Loucy (cell line): Measurements from ENCODE around the gene CIB4.

ENCODE experiments used
- H2AFZ ChIP-seq: fragments of 200-600 bp; sonication (generic); 2 replicates; pipeline ENCODE4 v1.6.0; 2016; ENCODE audit warnings: antibody characterized with exemption, mild to moderate bottlenecking, low read length, moderate library complexity
- H3F3A ChIP-seq: fragments of 200-600 bp; 2 replicates; pipeline ENCODE4 v1.6.0; 2016; ENCODE audit warnings: antibody characterized with exemption, low read depth, mild to moderate bottlenecking
- H3K27me3 ChIP-seq: fragments of 200-600 bp; sonication (generic); 2 replicates; pipeline ENCODE4 v1.6.1; 2014; ENCODE audit warnings: low read length, mild to moderate bottlenecking; ENCODE audit not compliant: insufficient read depth, poor library complexity, severe bottlenecking
- H3K36me3 ChIP-seq: fragments of 200-600 bp; sonication (generic); 2 replicates; pipeline ENCODE4 v1.6.1; 2016; ENCODE audit warnings: low read length; ENCODE audit not compliant: insufficient read depth
- H3K4me1 ChIP-seq: fragments of 200-600 bp; sonication (generic); 2 replicates; pipeline ENCODE4 v1.5.1; 2014; ENCODE audit warnings: low read length, mild to moderate bottlenecking; ENCODE audit not compliant: insufficient read depth, poor library complexity, severe bottlenecking
- H3K4me2 ChIP-seq: fragments of 200-600 bp; sonication (generic); 2 replicates; pipeline ENCODE4 v1.6.0; 2014; ENCODE audit warnings: antibody characterized with exemption, low read length, low read depth, mild to moderate bottlenecking; ENCODE audit not compliant: poor library complexity, severe bottlenecking
- H3K4me3 ChIP-seq: fragments of 200-600 bp; sonication (generic); 2 replicates; pipeline ENCODE4 v1.5.1; 2014; ENCODE audit warnings: low read length, mild to moderate bottlenecking, mixed read lengths; ENCODE audit not compliant: poor library complexity, severe bottlenecking
- H3K79me2 ChIP-seq: fragments of 200-600 bp; sonication (generic); 2 replicates; pipeline ENCODE4 v1.6.1; 2014; ENCODE audit warnings: low read length; ENCODE audit not compliant: insufficient read depth
- H3K9ac ChIP-seq: fragments of 200-600 bp; sonication (generic); 2 replicates; pipeline ENCODE4 v1.6.0; 2014; ENCODE audit warnings: mild to moderate bottlenecking, low read depth, low read length, moderate library complexity; ENCODE audit not compliant: poor library complexity, severe bottlenecking
- H3K9me2 ChIP-seq: fragments of 200-600 bp; sonication (generic); replicated peaks from 2 replicates; pipeline ENCODE4 v1.6.1; 2016; ENCODE audit warnings: low read depth, low read length, mixed read lengths
- H3K9me3 ChIP-seq: fragments of 200-600 bp; sonication (generic); 2 replicates; pipeline ENCODE4 v1.6.1; 2014; ENCODE audit warnings: mild to moderate bottlenecking, antibody characterized with exemption, low read length, low read depth; ENCODE audit not compliant: insufficient read depth
- H4K20me1 ChIP-seq: fragments of 200-600 bp; sonication (generic); 2 replicates; pipeline ENCODE4 v1.6.0; 2014; ENCODE audit warnings: antibody characterized with exemption, low read length, mild to moderate bottlenecking; ENCODE audit not compliant: insufficient read depth, poor library complexity, severe bottlenecking
- CTCF ChIP-seq: fragments of 200-600 bp; sonication (generic); conservative IDR thresholded peaks from 2 replicates; pipeline ENCODE4 v1.5.1; 2014; ENCODE audit warnings: mild to moderate bottlenecking, antibody characterized with exemption, low read length
- EZH2phosphoT487 ChIP-seq: fragments of 200-600 bp; IDR thresholded peaks from 2 replicates; pipeline ENCODE4 v1.6.1; 2018; ENCODE audit warnings: antibody characterized with exemption, mild to moderate bottlenecking, moderate library complexity, borderline replicate concordance

CIB4 gene

DNA sequence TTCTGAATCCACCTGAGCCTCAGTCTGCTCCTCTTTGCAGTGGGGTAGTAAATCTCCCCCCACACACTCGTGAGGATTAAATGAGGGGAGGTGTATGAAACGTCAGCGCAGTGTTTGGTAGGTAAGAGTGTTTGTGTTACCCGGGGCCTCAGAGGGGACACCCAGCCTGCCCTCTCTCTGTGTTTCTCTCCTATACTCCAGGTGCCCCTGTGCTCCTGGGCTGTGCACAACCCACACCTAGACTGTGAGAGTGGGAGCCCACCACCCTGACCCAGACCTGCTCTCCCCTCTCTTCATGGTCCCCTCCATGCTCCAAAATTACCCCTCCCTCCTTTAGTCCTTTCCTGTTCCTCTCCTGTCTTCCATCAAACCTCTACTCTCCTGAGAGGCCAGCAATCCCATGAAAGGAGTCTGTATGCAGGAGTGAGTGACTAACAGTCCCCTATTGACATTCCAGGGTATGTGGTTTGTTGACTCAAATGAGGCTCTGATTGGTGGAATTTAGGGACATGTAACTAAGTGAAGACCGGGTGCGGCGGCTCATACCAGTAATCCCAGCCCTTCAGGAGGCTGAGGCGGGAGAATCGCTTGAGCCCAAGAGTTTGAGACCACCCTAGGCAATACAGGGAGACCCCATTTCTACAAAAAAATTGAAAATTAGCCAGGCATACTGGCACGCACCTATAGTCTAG lies 10.4 kb downstream of the CIB4 start:
- Histone ChIP-seq H3K4me2 (no peak overlapping the region), H3K4me1 (no peaks in the 10 kb centered on the region), H3K4me3 (no peak overlapping the region), H3K36me3 (no peaks in the 10 kb centered on the region), H3K79me2 (no peaks in the 10 kb centered on the region), H2AFZ (no peak overlapping the region), H3F3A (no peaks in the 10 kb centered on the region), H3K9ac (no peak overlapping the region), H3K9me2 (no peaks in the 10 kb centered on the region), H4K20me1 (no peaks in the 10 kb centered on the region), H3K27me3 (no peaks in the 10 kb centered on the region), H3K9me3 (no peaks in the 10 kb centered on the region)
- TF ChIP-seq CTCF = no peak
- no peak for TF ChIP-seq EZH2phosphoT487

GRCh38 chr2:26630235-26630634 lies 10.9 kb downstream of the CIB4 start:
- Histone ChIP-seq H3K4me3 (no peak overlapping the region), H3K9me2 (no peaks in the 10 kb centered on the region), H3K9ac (no peak overlapping the region), H4K20me1 (no peaks in the 10 kb centered on the region), H3K9me3 (no peaks in the 10 kb centered on the region), H3F3A (no peaks in the 10 kb centered on the region), H3K4me2 (no peak overlapping the region), H3K4me1 (no peaks in the 10 kb centered on the region), H3K36me3 (no peaks in the 10 kb centered on the region), H3K27me3 (no peaks in the 10 kb centered on the region), H2AFZ (no peak overlapping the region), H3K79me2 (no peaks in the 10 kb centered on the region)
- no peak for TF ChIP-seq EZH2phosphoT487
- no peak for TF ChIP-seq CTCF

DNA sequence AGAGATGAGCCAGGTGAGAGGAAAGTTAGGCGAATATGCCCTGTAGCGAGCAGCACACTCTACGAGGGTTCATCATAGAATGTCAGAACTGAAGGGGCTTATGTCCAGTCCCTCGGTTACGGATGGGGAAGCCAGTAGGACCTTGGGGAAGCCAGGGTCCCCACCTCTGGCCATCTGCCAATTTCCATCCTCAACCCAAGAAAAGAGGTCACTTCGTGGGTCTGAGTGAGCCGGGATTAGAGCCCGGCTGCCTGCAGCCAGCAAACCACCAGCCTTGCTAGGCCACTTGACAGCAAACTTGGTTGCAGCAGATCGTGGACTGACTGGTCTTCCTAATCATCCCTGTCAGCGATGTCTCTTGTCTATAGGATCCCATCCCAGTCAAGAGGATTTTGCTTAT lies 11.4 kb downstream of the CIB4 start:
- TF ChIP-seq EZH2phosphoT487 (no peak), CTCF (no peak)
- no peak overlapping the region for H3K9ac ChIP-seq
- H3K9me3 ChIP-seq = no peaks in the 10 kb centered on the region
- H3F3A ChIP-seq = no peaks in the 10 kb centered on the region
- no peak overlapping the region for H3K4me2 ChIP-seq
- H3K36me3 ChIP-seq = no peaks in the 10 kb centered on the region
- H3K4me1 ChIP-seq = no peaks in the 10 kb centered on the region
- H2AFZ ChIP-seq = no peak overlapping the region
- H3K27me3 ChIP-seq = no peaks in the 10 kb centered on the region
- no peaks in the 10 kb centered on the region for H4K20me1 ChIP-seq
- no peaks in the 10 kb centered on the region for H3K9me2 ChIP-seq
- H3K79me2 ChIP-seq = no peaks in the 10 kb centered on the region
- no peak overlapping the region for H3K4me3 ChIP-seq
